Gastrocnemius medialis (tissue), 4 donors: ENCODE measurements around the gene SNF8.

ENCODE experiments used
- POLR2A ChIP-seq, 2 donors: fragments of 450-650 bp; IDR thresholded peaks; one replicate each; pipeline ENCODE4 v1.6.1; 2017; ENCODE audit warnings: antibody characterized with exemption in 2 of 2, mild to moderate bottlenecking in 2 of 2, moderate library complexity in 2 of 2
- TF ChIP-seq, protein P1 (sequence below), 5 experiments: fragments of 450-650 bp in 3 of 5; fragments of 200-600 bp in 2 of 5; sonication (generic) in 2 of 5; IDR thresholded peaks in 4 of 5; conservative IDR thresholded peaks in 1 of 5; 1 replicate in 4 of 5; 2 replicates in 1 of 5; pipeline ENCODE4 v1.5.1; 2016 to 2019; ENCODE audit warnings: antibody characterized with exemption in 5 of 5, mild to moderate bottlenecking in 3 of 5, moderate library complexity in 3 of 5

- no peak for TF ChIP-seq POLR2A (IDR thresholded peaks at IDR 0.05)
- TF ChIP-seq, protein P1, sequence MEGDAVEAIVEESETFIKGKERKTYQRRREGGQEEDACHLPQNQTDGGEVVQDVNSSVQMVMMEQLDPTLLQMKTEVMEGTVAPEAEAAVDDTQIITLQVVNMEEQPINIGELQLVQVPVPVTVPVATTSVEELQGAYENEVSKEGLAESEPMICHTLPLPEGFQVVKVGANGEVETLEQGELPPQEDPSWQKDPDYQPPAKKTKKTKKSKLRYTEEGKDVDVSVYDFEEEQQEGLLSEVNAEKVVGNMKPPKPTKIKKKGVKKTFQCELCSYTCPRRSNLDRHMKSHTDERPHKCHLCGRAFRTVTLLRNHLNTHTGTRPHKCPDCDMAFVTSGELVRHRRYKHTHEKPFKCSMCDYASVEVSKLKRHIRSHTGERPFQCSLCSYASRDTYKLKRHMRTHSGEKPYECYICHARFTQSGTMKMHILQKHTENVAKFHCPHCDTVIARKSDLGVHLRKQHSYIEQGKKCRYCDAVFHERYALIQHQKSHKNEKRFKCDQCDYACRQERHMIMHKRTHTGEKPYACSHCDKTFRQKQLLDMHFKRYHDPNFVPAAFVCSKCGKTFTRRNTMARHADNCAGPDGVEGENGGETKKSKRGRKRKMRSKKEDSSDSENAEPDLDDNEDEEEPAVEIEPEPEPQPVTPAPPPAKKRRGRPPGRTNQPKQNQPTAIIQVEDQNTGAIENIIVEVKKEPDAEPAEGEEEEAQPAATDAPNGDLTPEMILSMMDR (IDR thresholded peaks at IDR 0.05 in 4 of 5, conservative IDR thresholded peaks at IDR 0.05 in 1 of 5), result no peak
These were observed 34.9 kb downstream of the SNF8 start for GRCh38 chr17:48909783-48910182.
